A673 (cell line): ENCODE results near the gene MEAF6.
"Not testable (repeated sequence)": the region's sequence is repeated elsewhere in the genome, so short reads cannot be mapped to it uniquely, and the experiment has no call there.

Experiments used
- CTCF ChIP-seq: fragments of 300-800, 200-600 bp; sonication (generic); conservative IDR thresholded peaks from 2 replicates; pipeline ENCODE4 v1.5.1; 2017; ENCODE audit warnings: low read depth, mild to moderate bottlenecking, antibody characterized with exemption, low read length, moderate library complexity, mixed read lengths
- EZH2 ChIP-seq: fragments of 200-600 bp; sonication (generic); IDR thresholded peaks from 2 replicates; pipeline ENCODE4 v1.6.1; 2017; ENCODE audit warnings: borderline replicate concordance, low read depth, mild to moderate bottlenecking, mixed read lengths, antibody characterized with exemption, low read length; ENCODE audit not compliant: poor library complexity, severe bottlenecking

- TF ChIP-seq EZH2, CTCF: not testable (repeated sequence)
Observed at GRCh38 chr1:37518929-37519328, 4.4 kb upstream of the MEAF6 start.
